Endodermal cell (in vitro differentiated cells): ENCODE measurements around the gene USP21. TPM values are rescaled to one million over a fixed set of nuclear protein-coding genes. Genes with fewer than 3 reads are reported as not detected.

Source experiments
- DNase-seq: peaks from one replicate; pipeline ENCODE4 v3.0.0-alpha.2; 2017
- H3K27ac ChIP-seq: 2 replicates; pipeline ENCODE4 v1.5.1; 2013; ENCODE audit warnings: mild to moderate bottlenecking, low read depth, low read length, moderate library complexity
- H3K27me3 ChIP-seq: 2 replicates; pipeline ENCODE4 v1.6.1; 2013; ENCODE audit warnings: mild to moderate bottlenecking, low read length, moderate library complexity; ENCODE audit not compliant: insufficient read depth, control insufficient read depth, poor library complexity, severe bottlenecking
- H3K36me3 ChIP-seq: 2 replicates; pipeline ENCODE4 v1.7.0; 2013; ENCODE audit warnings: mild to moderate bottlenecking, low read length, moderate library complexity; ENCODE audit not compliant: control insufficient read depth, insufficient read depth
- H3K4me1 ChIP-seq: one replicate; pipeline ENCODE4 v1.7.0; 2013; ENCODE audit warnings: low read length; ENCODE audit not compliant: control insufficient read depth, insufficient read depth
- H3K4me3 ChIP-seq: 2 replicates; pipeline ENCODE4 v1.5.1; 2013; ENCODE audit warnings: mild to moderate bottlenecking, low read length, moderate library complexity
- H3K9ac ChIP-seq: 2 replicates; pipeline ENCODE4 v1.6.1; 2013; ENCODE audit warnings: mild to moderate bottlenecking, low read length, moderate library complexity; ENCODE audit not compliant: poor library complexity, severe bottlenecking; ENCODE audit errors: extremely low read depth
- H3K9me3 ChIP-seq: 2 replicates; pipeline ENCODE4 v1.6.1; 2013; ENCODE audit warnings: mild to moderate bottlenecking, low read length, moderate library complexity; ENCODE audit not compliant: control insufficient read depth
- H3K27ac Mint-ChIP-seq: 2 replicates; pipeline ENCODE4 v1.8.0; 2020; ENCODE audit warnings: mixed read lengths
- H3K27me3 Mint-ChIP-seq: 2 replicates; pipeline ENCODE4 v1.8.0; 2021; ENCODE audit warnings: mild to moderate bottlenecking, mixed read lengths; ENCODE audit not compliant: insufficient read depth
- H3K36me3 Mint-ChIP-seq: 2 replicates; pipeline ENCODE4 v1.8.0; 2020; ENCODE audit warnings: low read depth, mixed read lengths
- H3K4me1 Mint-ChIP-seq: 2 replicates; pipeline ENCODE4 v1.8.0; 2020; ENCODE audit warnings: mixed read lengths
- H3K4me3 Mint-ChIP-seq: 2 replicates; pipeline ENCODE4 v1.8.0; 2020; ENCODE audit warnings: mild to moderate bottlenecking, moderate library complexity, mixed read lengths
- H3K9me3 Mint-ChIP-seq: 2 replicates; pipeline ENCODE4 v1.8.0; 2020; ENCODE audit warnings: mild to moderate bottlenecking, mixed read lengths
- WGBS, 2 experiments: methylation state at CpG; one replicate each; pipeline versions ENCODE4 v1.1.5 to v1.1.7; 2013; ENCODE audit warnings: missing lambda C conversion rate in 2 of 2, mixed read lengths in 1 of 2; ENCODE audit not compliant: insufficient coverage in 1 of 2, insufficient read length in 1 of 2; 5-methylcytosine and 5-hydroxymethylcytosine counted together
- long read RNA-seq, 4 experiments: library from polyadenylated mRNA in 2 of 4; library from RNA in 1 of 4; library from capped mRNA in 1 of 4; stranded (forward) in 3 of 4; unstranded in 1 of 4; transcript quantifications; one replicate each; pipeline ENCODE4 v2.0.0, GENCODE V29; 2020 to 2021; ENCODE audit warnings: inconsistent platforms in 1 of 4
- polyA plus RNA-seq, 2 experiments: library from polyadenylated mRNA; stranded (reverse); fragments of 50-300 nt; gene quantifications; one replicate each; pipeline ENCODE4 v1.2.3, GENCODE V29; 2013
- total RNA-seq, 2 donors: library from RNA; stranded (reverse); fragmentation: NEBNext Ultra II Directional in 1 of 2; extraction: Animal tissue kit (Norgen Biotek cat#: 25700) in 1 of 2; gene quantifications; 2 replicates in 1 of 2; 3 replicates in 1 of 2; pipeline ENCODE4 v1.2.1, GENCODE V29; 2021
- TF ChIP-seq, protein P1 (sequence below): fragments of 200-600 bp; sonication (generic); conservative IDR thresholded peaks from 2 replicates; pipeline ENCODE4 v1.5.0; 2021; ENCODE audit warnings: antibody characterized with exemption, mild to moderate bottlenecking

USP21 gene, protein sequence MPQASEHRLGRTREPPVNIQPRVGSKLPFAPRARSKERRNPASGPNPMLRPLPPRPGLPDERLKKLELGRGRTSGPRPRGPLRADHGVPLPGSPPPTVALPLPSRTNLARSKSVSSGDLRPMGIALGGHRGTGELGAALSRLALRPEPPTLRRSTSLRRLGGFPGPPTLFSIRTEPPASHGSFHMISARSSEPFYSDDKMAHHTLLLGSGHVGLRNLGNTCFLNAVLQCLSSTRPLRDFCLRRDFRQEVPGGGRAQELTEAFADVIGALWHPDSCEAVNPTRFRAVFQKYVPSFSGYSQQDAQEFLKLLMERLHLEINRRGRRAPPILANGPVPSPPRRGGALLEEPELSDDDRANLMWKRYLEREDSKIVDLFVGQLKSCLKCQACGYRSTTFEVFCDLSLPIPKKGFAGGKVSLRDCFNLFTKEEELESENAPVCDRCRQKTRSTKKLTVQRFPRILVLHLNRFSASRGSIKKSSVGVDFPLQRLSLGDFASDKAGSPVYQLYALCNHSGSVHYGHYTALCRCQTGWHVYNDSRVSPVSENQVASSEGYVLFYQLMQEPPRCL
- 10 to 100 TPM; 26.7 to 39.7 TPM for total RNA-seq
- 42.7 TPM for polyA plus RNA-seq (2013, experiment 1 of 2)
- 36.0 TPM for polyA plus RNA-seq (2013, experiment 2 of 2)
- long read RNA-seq, experiment 1, partial matches to known transcripts, result 3 of 12 reads
- long read RNA-seq, experiment 1, other reads (novel, unspliced or antisense), result 6 of 12 reads
- long read RNA-seq, experiment 2, transcript USP21-203 (14 exons, 2,342 nt), result minor isoform, 12 of 64 reads
- long read RNA-seq, experiment 2, transcript USP21-201 (13 exons, 2,195 nt), result major isoform, 26 of 64 reads
- long read RNA-seq, experiment 2, partial matches to known transcripts, result 3 of 64 reads
- long read RNA-seq, experiment 2, other reads (novel, unspliced or antisense), result 23 of 64 reads
- long read RNA-seq, experiment 3, transcript USP21-203 (14 exons, 2,342 nt), result minor isoform, 5 of 28 reads
- long read RNA-seq, experiment 3, transcript USP21-201 (13 exons, 2,195 nt), result major isoform, 10 of 28 reads
- long read RNA-seq, experiment 3, partial matches to known transcripts, result 2 of 28 reads
- long read RNA-seq, experiment 3, other reads (novel, unspliced or antisense), result 11 of 28 reads
- long read RNA-seq, experiment 4, transcript USP21-201 (13 exons, 2,195 nt), result major isoform, 11 of 41 reads
- long read RNA-seq, experiment 4, partial matches to known transcripts, result 14 of 41 reads
- long read RNA-seq, experiment 4, other reads (novel, unspliced or antisense), result 10 of 41 reads

DNA sequence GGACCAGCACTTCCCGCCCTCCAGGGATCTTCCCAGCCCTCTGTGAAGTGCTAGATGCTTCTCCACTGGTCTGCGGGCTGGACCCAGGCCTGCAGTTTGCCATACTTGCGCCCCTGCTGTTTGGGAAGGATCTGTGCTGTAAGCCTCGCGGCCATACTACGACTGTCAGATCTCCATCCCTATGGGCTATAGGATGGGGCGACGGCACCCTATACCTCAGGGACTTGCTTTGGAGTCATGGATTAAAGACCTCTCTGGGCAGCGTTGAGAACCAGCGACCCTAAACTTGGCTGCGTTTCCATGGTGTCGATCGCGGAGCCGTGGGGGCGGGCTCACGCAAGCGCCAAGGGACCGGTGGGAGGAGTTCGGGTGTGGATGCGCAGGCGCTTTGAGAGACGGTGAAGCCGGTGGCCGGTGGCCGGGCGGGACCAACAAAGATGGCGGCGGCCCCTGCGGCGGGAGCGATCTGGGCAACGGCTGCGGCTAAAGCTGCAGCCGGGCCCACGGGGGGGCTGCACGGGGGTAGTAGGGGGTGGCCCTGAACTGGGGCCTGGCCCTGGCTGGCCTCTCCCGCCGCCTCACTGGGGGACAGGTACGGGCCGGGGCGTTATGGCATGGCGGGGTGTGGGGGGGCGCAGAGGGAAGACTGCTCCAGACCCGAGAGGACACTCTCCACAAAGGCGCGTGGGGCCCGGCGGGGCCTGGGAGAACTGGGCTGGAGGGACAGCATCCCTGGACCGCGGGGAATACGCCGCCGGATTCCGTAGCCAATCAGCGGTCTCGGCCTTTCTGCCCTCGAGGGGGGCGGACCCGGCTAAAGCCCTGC, at the start of gene USP21:
Gene USP21 (plus strand): TSS at position 414 of the 826 bp plus-strand sequence. CDS start 1,141 bp downstream, outside the sequence.
- peak within 1 kb of the TSS; percentile 86 for H3K4me3 ChIP-seq
- H3K36me3 ChIP-seq, result peaks cover 46% of the 10 kb centered on the region
- H3K4me1 ChIP-seq, result no peaks in the 10 kb centered on the region
- peak within 1 kb of the TSS; percentile 77 for H3K4me3 Mint-ChIP-seq
- H3K27ac ChIP-seq, result peak within 1 kb of the TSS; percentile 79
- H3K27me3 ChIP-seq, result no peaks in the 10 kb centered on the region
- WGBS, 2 experiments, result 3 to 7% methylated on average over 25 to 60 of the region's 60 CpGs
- H3K27ac Mint-ChIP-seq, result peak within 1 kb of the TSS; percentile 89
- no peaks in the 10 kb centered on the region for H3K9me3 Mint-ChIP-seq
- H3K9ac ChIP-seq, result peak within 1 kb of the TSS; percentile 68
- H3K36me3 Mint-ChIP-seq, result peaks cover 31% of the 10 kb centered on the region
- DNase-seq, result peak; percentile 97
- H3K27me3 Mint-ChIP-seq, result no peaks in the 10 kb centered on the region
- H3K9me3 ChIP-seq, result no peaks in the 10 kb centered on the region
- H3K4me1 Mint-ChIP-seq, result peaks cover 25% of the 10 kb centered on the region
- TF ChIP-seq, protein P1, sequence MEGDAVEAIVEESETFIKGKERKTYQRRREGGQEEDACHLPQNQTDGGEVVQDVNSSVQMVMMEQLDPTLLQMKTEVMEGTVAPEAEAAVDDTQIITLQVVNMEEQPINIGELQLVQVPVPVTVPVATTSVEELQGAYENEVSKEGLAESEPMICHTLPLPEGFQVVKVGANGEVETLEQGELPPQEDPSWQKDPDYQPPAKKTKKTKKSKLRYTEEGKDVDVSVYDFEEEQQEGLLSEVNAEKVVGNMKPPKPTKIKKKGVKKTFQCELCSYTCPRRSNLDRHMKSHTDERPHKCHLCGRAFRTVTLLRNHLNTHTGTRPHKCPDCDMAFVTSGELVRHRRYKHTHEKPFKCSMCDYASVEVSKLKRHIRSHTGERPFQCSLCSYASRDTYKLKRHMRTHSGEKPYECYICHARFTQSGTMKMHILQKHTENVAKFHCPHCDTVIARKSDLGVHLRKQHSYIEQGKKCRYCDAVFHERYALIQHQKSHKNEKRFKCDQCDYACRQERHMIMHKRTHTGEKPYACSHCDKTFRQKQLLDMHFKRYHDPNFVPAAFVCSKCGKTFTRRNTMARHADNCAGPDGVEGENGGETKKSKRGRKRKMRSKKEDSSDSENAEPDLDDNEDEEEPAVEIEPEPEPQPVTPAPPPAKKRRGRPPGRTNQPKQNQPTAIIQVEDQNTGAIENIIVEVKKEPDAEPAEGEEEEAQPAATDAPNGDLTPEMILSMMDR, result peak; percentile 56

DNA sequence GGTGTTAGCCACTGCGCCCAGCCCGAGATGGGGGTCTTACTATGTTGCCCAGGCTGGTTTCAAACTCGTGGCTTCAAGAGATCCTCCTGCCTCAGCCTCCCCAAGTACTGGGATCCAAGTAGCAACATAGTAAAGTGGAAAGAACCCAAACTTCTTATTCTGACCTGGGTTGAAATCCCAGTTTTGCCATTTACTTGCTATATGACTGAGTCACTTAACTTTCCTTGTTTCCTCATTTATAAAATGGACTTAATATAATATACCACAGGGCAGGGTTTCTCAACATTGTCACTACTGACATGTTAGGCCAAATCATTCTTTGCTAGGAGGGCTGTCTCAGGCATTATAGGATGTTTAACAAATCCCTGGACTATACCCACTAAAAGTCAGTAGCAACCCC, 48.2 kb upstream of the USP21 start:
- no peak for DNase-seq
- Histone ChIP-seq H3K27me3 (no peaks in the 10 kb centered on the region), H3K4me3 (no peak overlapping the region), H3K9me3 (no peaks in the 10 kb centered on the region), H3K9ac (no peak overlapping the region), H3K4me1 (no peaks in the 10 kb centered on the region), H3K27ac (no peak overlapping the region), H3K36me3 (peaks cover 13% of the 10 kb centered on the region)
- H3K27me3 Mint-ChIP-seq, result no peaks in the 10 kb centered on the region
- H3K4me1 Mint-ChIP-seq, result peaks cover 5% of the 10 kb centered on the region
- H3K4me3 Mint-ChIP-seq, result no peak overlapping the region
- H3K27ac Mint-ChIP-seq, result no peak overlapping the region
- H3K9me3 Mint-ChIP-seq, result no peaks in the 10 kb centered on the region
- H3K36me3 Mint-ChIP-seq, result peaks cover 10% of the 10 kb centered on the region
- TF ChIP-seq, protein P1, result no peak
- 99% methylated on average over 3 of the region's 3 CpGs; no CpG with 5 or more reads in 1 of the 2 experiments for WGBS, 2 experiments
